Panc1 (cell line): ENCODE measurements around the gene RFFL. TPM values are rescaled to one million over a fixed set of nuclear protein-coding genes. Genes with fewer than 3 reads are reported as not detected.

Experiments used
- ATAC-seq: fragments of 200-7000 bp; cut with Tn5 transposase; 2 replicates; pipeline ENCODE4 v1.9.1; 2020; ENCODE audit warnings: mild to moderate bottlenecking, moderate library complexity
- BruUV-seq: library from RNA; stranded (reverse); fragments of 400-500 nt; replicated peaks from 2 replicates; lab custom pipeline; 2021; lab: Mats Ljungman, UMichigan
- CTCF ChIA-PET: fragments of 300-600 bp; sonication (Branson Sonifier 250); formaldehyde crosslinking; loops from one replicate; lab custom pipeline; 2022; ENCODE audit warnings: antibody characterized with exemption; lab: Charles Lee
- POLR2A ChIA-PET: fragments of 300-600 bp; sonication (Branson Sonifier 250); formaldehyde crosslinking; loops from one replicate; lab custom pipeline; 2022; ENCODE audit warnings: antibody characterized with exemption; lab: Charles Lee
- DNase-seq: peaks from one replicate; pipeline ENCODE4 v3.0.0-alpha.2; 2010; ENCODE audit warnings: low read depth, low spot score
- H3K27ac ChIP-seq: 2 replicates; pipeline ENCODE4 v1.5.1; 2011; ENCODE audit warnings: mild to moderate bottlenecking, low read length, inconsistent platforms
- H3K27me3 ChIP-seq: fragments of 200-500 bp; sonication (Bioruptor generic); 2 replicates; pipeline ENCODE4 v1.6.0; 2014; ENCODE audit warnings: low read length, inconsistent platforms; ENCODE audit not compliant: control insufficient read depth, insufficient read depth
- H3K36me3 ChIP-seq: fragments of 200-500 bp; sonication (Bioruptor generic); 2 replicates; pipeline ENCODE4 v1.5.1; 2014; ENCODE audit warnings: inconsistent platforms, mild to moderate bottlenecking, low read length, moderate library complexity; ENCODE audit not compliant: control insufficient read depth, insufficient read depth
- H3K4me1 ChIP-seq: 2 replicates; pipeline ENCODE4 v1.5.1; 2011; ENCODE audit warnings: inconsistent platforms, mild to moderate bottlenecking, low read length, moderate library complexity; ENCODE audit not compliant: control insufficient read depth, insufficient read depth
- H3K4me3 ChIP-seq, 2 experiments: 2 replicates each; pipeline ENCODE4 v1.5.1; 2011 to 2012; ENCODE audit warnings: low read depth in 2 of 2, low read length in 2 of 2, mild to moderate bottlenecking in 2 of 2, inconsistent platforms in 1 of 2, moderate library complexity in 1 of 2
- H3K9me3 ChIP-seq: fragments of 200-500 bp; sonication (Bioruptor generic); 2 replicates; pipeline ENCODE4 v1.5.1; 2014; ENCODE audit warnings: low read depth, mild to moderate bottlenecking, inconsistent platforms, low read length, moderate library complexity; ENCODE audit not compliant: control insufficient read depth, insufficient read depth
- POLR2AphosphoS5 ChIP-seq: IDR thresholded peaks from 2 replicates; pipeline ENCODE4 v1.6.1; 2012; ENCODE audit warnings: mild to moderate bottlenecking, low read depth, low read length, moderate library complexity
- SIN3A ChIP-seq: IDR thresholded peaks from 2 replicates; pipeline ENCODE4 v1.6.1; 2012; ENCODE audit warnings: low read depth, mild to moderate bottlenecking, low read length, moderate library complexity, borderline replicate concordance; ENCODE audit not compliant: insufficient read depth
- TCF7L2 ChIP-seq: IDR thresholded peaks from 2 replicates; pipeline ENCODE4 v1.6.1; 2011; ENCODE audit warnings: mild to moderate bottlenecking, low read depth, low read length, inconsistent platforms
- in situ Hi-C: cut with HindIII; loops from 2 replicates; pipeline ENCODE4 v1.10.0; 2016; ENCODE audit warnings: low sequenced_read_pairs, low pct_unique_long_range_greater_than_20kb
- intact Hi-C: fragments of 100-400 bp; cut with micrococcal nuclease; formaldehyde crosslinking; loops from one replicate; pipeline ENCODE4 v1.10.0; 2022; ENCODE audit not compliant: unreplicated experiment
- total RNA-seq: library from RNA; stranded (reverse); gene quantifications from one replicate; pipeline ENCODE4 v1.2.1, GENCODE V29; 2021; ENCODE audit not compliant: unreplicated experiment
- TF ChIP-seq, protein P1 (sequence below), 2 experiments: IDR thresholded peaks; 2 replicates each; pipeline ENCODE4 v1.6.1; 2011 to 2012; ENCODE audit warnings: low read depth in 2 of 2, control low read depth in 1 of 2, low read length in 1 of 2, mild to moderate bottlenecking in 1 of 2, moderate library complexity in 1 of 2; ENCODE audit not compliant: insufficient read depth in 1 of 2
- TF ChIP-seq, protein P2 (sequence below): fragments of 450-650 bp; IDR thresholded peaks from 2 replicates; pipeline ENCODE4 v1.5.1; 2017; ENCODE audit warnings: mild to moderate bottlenecking

Gene RFFL
- total RNA-seq, 1 experiment from 2014 or later, result 38.4 TPM

DNA sequence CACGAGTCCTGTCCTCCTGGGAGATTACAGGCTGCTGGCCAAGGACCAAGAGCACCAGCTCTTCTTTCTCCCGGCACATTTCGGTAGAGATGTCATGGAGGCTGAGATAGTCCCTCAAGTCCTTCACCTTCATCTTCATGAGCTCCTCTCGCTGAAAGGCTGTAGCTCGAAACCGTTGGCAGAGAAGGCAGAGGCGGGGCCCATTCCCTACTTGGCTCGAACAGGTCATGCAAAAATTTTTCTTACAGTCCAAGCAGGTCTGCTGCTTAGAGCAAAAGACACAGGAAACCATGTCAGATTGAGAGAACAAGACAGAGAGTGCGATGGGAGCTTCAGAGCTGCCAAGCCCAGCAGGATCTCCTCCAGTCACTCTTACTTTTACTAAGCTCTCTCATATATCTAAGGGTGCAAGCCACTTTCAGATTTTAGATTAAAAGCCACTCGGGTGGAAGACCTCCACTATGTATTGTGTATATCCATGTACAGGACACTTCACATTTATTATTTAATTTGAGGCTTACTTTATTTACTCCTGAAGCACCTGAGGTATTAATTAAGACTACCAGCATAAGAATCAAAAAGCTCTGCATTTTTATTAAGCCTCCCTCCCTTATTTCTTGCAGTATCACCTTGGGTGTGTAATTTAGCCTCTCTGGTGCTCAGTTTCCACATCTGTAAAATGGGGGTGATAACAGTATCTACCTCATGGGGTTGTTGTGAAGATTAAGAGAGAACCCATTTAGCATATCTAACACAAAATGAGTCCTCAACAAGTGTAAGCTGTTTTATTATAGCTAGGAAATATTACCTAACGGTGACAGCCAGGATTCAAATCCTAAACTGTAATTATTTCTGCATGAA is 41.8 kb downstream of the RFFL start:
- TF ChIP-seq POLR2AphosphoS5 (no peak), SIN3A (no peak), TCF7L2 (no peak)
- TF ChIP-seq, protein P1, sequence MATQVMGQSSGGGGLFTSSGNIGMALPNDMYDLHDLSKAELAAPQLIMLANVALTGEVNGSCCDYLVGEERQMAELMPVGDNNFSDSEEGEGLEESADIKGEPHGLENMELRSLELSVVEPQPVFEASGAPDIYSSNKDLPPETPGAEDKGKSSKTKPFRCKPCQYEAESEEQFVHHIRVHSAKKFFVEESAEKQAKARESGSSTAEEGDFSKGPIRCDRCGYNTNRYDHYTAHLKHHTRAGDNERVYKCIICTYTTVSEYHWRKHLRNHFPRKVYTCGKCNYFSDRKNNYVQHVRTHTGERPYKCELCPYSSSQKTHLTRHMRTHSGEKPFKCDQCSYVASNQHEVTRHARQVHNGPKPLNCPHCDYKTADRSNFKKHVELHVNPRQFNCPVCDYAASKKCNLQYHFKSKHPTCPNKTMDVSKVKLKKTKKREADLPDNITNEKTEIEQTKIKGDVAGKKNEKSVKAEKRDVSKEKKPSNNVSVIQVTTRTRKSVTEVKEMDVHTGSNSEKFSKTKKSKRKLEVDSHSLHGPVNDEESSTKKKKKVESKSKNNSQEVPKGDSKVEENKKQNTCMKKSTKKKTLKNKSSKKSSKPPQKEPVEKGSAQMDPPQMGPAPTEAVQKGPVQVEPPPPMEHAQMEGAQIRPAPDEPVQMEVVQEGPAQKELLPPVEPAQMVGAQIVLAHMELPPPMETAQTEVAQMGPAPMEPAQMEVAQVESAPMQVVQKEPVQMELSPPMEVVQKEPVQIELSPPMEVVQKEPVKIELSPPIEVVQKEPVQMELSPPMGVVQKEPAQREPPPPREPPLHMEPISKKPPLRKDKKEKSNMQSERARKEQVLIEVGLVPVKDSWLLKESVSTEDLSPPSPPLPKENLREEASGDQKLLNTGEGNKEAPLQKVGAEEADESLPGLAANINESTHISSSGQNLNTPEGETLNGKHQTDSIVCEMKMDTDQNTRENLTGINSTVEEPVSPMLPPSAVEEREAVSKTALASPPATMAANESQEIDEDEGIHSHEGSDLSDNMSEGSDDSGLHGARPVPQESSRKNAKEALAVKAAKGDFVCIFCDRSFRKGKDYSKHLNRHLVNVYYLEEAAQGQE (IDR thresholded peaks at IDR 0.05; ENCODE audit: insufficient read depth in 1 of 2, low read depth in 2 of 2, low read length in 1 of 2), result no peak
- TF ChIP-seq, protein P2, sequence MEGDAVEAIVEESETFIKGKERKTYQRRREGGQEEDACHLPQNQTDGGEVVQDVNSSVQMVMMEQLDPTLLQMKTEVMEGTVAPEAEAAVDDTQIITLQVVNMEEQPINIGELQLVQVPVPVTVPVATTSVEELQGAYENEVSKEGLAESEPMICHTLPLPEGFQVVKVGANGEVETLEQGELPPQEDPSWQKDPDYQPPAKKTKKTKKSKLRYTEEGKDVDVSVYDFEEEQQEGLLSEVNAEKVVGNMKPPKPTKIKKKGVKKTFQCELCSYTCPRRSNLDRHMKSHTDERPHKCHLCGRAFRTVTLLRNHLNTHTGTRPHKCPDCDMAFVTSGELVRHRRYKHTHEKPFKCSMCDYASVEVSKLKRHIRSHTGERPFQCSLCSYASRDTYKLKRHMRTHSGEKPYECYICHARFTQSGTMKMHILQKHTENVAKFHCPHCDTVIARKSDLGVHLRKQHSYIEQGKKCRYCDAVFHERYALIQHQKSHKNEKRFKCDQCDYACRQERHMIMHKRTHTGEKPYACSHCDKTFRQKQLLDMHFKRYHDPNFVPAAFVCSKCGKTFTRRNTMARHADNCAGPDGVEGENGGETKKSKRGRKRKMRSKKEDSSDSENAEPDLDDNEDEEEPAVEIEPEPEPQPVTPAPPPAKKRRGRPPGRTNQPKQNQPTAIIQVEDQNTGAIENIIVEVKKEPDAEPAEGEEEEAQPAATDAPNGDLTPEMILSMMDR, result no peak
- ATAC-seq, result no peak
- CTCF ChIA-PET, result interaction anchor here (0.6 kb wide), 1 partner anchor 930 kb away, joined by 4 read pairs; no protein-coding TSS in a partner anchor
- intact Hi-C loops (no loop called here), in situ Hi-C loops (no loop called here)
- no peak overlapping the region for H3K4me3 ChIP-seq
- no peaks in the 10 kb centered on the region for H3K27me3 ChIP-seq
- no peaks in the 10 kb centered on the region for H3K36me3 ChIP-seq
- no peak for DNase-seq
- no peak overlapping the region for H3K27ac ChIP-seq
- no TSS peak for BruUV-seq
- H3K9me3 ChIP-seq, result no peaks in the 10 kb centered on the region
- H3K4me1 ChIP-seq, result peaks cover 8% of the 10 kb centered on the region; the same call in 1 of the 2 replicates
- POLR2A ChIA-PET, result interaction anchor here (0.6 kb wide), 1 partner anchor 794 kb away, joined by 10 read pairs; no protein-coding TSS in a partner anchor

DNA sequence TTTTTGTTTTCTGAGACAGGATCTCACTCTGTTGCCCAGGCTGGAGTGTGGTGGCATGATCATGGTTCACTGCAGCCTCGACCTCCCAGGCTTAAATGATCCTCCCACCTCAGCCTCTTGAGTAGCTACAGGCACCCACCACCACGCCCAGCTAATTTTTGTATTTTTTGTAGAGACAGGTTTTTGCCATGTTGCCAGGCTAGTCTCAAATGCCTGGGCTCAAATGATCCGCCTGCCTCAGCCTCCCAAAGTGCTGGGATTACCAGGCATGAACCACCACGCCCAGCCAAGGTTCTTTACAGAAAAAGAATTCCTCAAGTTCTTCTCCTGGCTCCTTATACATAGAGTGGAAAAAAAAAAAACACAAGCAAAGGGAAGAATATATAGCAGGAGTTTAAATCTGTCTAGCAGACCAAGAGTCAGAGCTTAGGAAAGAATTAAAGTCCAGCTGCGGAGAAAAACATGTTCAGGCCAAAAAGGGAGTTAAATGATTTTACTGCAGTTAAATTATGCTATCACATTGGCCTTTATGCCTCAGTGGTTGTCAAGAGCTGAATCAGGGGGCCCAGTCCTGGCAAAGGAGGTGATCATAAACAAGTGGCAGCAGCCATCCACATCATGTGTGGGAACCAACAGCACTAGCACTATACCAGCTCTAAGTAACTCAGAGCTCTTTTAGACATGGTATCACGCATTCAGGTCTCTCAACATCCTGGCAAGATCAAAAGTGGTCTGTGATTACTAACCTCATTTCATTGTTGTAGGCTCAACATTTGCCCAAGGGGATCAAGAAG is 43.9 kb downstream of the RFFL start:
- POLR2A ChIA-PET, result interaction anchor here (0.7 kb wide), 1 partner anchor 1450 kb away, joined by 3 read pairs; no protein-coding TSS in a partner anchor
- BruUV-seq, result no TSS peak
- TF ChIP-seq SIN3A, result no peak
- TF ChIP-seq, protein P1 (IDR thresholded peaks at IDR 0.05; ENCODE audit: insufficient read depth in 1 of 2, low read depth in 2 of 2, low read length in 1 of 2), result no peak
- no peak for TF ChIP-seq POLR2AphosphoS5
- no peak for TF ChIP-seq TCF7L2
- TF ChIP-seq, protein P2, result no peak
- CTCF ChIA-PET, result no interaction called here
- no peaks in the 10 kb centered on the region for H3K9me3 ChIP-seq
- intact Hi-C loops, result no loop called here
- no peak for DNase-seq
- no peaks in the 10 kb centered on the region; the same call in 1 of the 2 replicates for H3K36me3 ChIP-seq
- no peak overlapping the region for H3K4me3 ChIP-seq
- in situ Hi-C loops, result no loop called here
- no peaks in the 10 kb centered on the region for H3K27me3 ChIP-seq
- ATAC-seq, result no peak
- no peak overlapping the region for H3K27ac ChIP-seq
- peaks cover 8% of the 10 kb centered on the region; the same call in 1 of the 2 replicates for H3K4me1 ChIP-seq
